ENCODE data around the gene MTX1. TPM values are rescaled to one million over a fixed set of nuclear protein-coding genes. Genes with fewer than 3 reads are reported as not detected.
A peak's percentile ranks its signal among the peaks of the same experiment; 100 is the strongest.

Gene MTX1
- total RNA-seq, 4 donors from 2014 or later, result 33.2 to 45.2 (median 36.5) TPM

GRCh38 chr1:155261852-155262673, 53.6 kb downstream of the MTX1 start, which contains the start of gene SCAMP3:
SCAMP3 (minus strand) TSS chr1:155262360; CDS start chr1:155262151, 209 bp downstream.
- H3K4me1 ChIP-seq, result peaks cover 4 to 16% (median 10%) of the 10 kb centered on the region in 4 donors
- H3K36me3 ChIP-seq, result peaks cover 0 to 66% (median 0%) of the 10 kb centered on the region in 3 donors
- DNase-seq, result peak; percentile 94 to 98 (median 96)
- TF ChIP-seq POLR2A (IDR thresholded peaks at IDR 0.05) (peak; percentile 59 to 81), CTCF (IDR thresholded peaks at IDR 0.05) (no peak)
- peak within 1 kb of the TSS; percentile 83 to 91 (median 85) for H3K4me3 ChIP-seq
- no peaks in the 10 kb centered on the region for H3K9me3 ChIP-seq
- H3K27ac ChIP-seq, result peak within 1 kb of the TSS; percentile 81 to 93 (median 84)
- no peaks in the 10 kb centered on the region for H3K27me3 ChIP-seq

GRCh38 chr1:155263067-155263466, 54.6 kb downstream of the MTX1 start:
- no peak for DNase-seq
- Histone ChIP-seq H3K4me1 (peaks cover 4 to 16% (median 10%) of the 10 kb centered on the region in 4 donors), H3K4me3 (no peak overlapping the region), H3K27me3 (no peaks in the 10 kb centered on the region), H3K9me3 (no peaks in the 10 kb centered on the region), H3K36me3 (peaks cover 0 to 68% (median 0%) of the 10 kb centered on the region in 3 donors), H3K27ac (peak overlapping the region in 1 of 4 donors; percentile 84)
- no peak for TF ChIP-seq POLR2A (IDR thresholded peaks at IDR 0.05)
- no peak for TF ChIP-seq CTCF (IDR thresholded peaks at IDR 0.05)

Other genes with a start within 250 kb of the MTX1 start
- 10 to 100 TPM; 32.2 to 48.9 (median 34.2) TPM for gene PYGO2, start 246.9 kb upstream of the MTX1 start, total RNA-seq
- 100 to 1,000 TPM in 2 of 4 donors, 10 to 100 TPM in 2; 56.9 to 150 (median 104) TPM for gene SHC1, start 237.9 kb upstream of the MTX1 start, total RNA-seq
- gene CKS1B, start 234.0 kb upstream of the MTX1 start, total RNA-seq, result 10 to 100 TPM; 20.3 to 39.1 (median 26.5) TPM
- gene FLAD1, start 225.4 kb upstream of the MTX1 start, total RNA-seq, result 10 to 100 TPM; 29.7 to 50.3 (median 46.3) TPM
- not detected for gene LENEP, start 215.1 kb upstream of the MTX1 start, total RNA-seq
- gene ZBTB7B, start 205.9 kb upstream of the MTX1 start, total RNA-seq, result 100 to 1,000 TPM in 3 of 4 donors, 10 to 100 TPM in 1; 35.5 to 412 (median 346) TPM
- 10 to 100 TPM in 1 of 4 donors, 1 to 10 TPM in 3; 1.7 to 12.5 (median 5.3) TPM for gene DCST2, start 174.9 kb upstream of the MTX1 start, total RNA-seq
- 1 to 10 TPM in 1 of 4 donors, under 1 TPM in 1, not detected in 2; 0.88 to 2.7 TPM for gene DCST1, start 174.9 kb upstream of the MTX1 start, total RNA-seq
- 100 to 1,000 TPM; 111 to 191 (median 126) TPM for gene ADAM15, start 157.4 kb upstream of the MTX1 start, total RNA-seq
- gene EFNA4, start 145.0 kb upstream of the MTX1 start, total RNA-seq, result 10 to 100 TPM in 3 of 4 donors, 1 to 10 TPM in 1; 2.5 to 39.6 (median 18.2) TPM
- 1 to 10 TPM; 2.3 to 8.7 (median 5.3) TPM for gene EFNA3, start 129.9 kb upstream of the MTX1 start, total RNA-seq
- 100 to 1,000 TPM in 3 of 4 donors, 10 to 100 TPM in 1; 13.2 to 166 (median 145) TPM for gene EFNA1, start 80.8 kb upstream of the MTX1 start, total RNA-seq
- gene SLC50A1, start 72.8 kb upstream of the MTX1 start, total RNA-seq, result 10 to 100 TPM; 42.5 to 83.3 (median 46.7) TPM
- gene DPM3, start 68.2 kb upstream of the MTX1 start, total RNA-seq, result 10 to 100 TPM; 33.5 to 89.2 (median 65.0) TPM
- gene KRTCAP2, start 35.4 kb upstream of the MTX1 start, total RNA-seq, result 100 to 1,000 TPM; 111 to 137 (median 117) TPM
- gene TRIM46, start 34.8 kb upstream of the MTX1 start, total RNA-seq, result not detected
- 10 to 100 TPM; 15.9 to 58.6 (median 46.5) TPM for gene THBS3, start 798 bp upstream of the MTX1 start, total RNA-seq
- 10 to 100 TPM in 3 of 4 donors, 1 to 10 TPM in 1; 5.8 to 20.7 (median 15.4) TPM for gene ENTREP3, start 46.8 kb downstream of the MTX1 start, total RNA-seq
- 10 to 100 TPM; 34.7 to 63.7 (median 49.2) TPM for gene SCAMP3, start 53.7 kb downstream of the MTX1 start, total RNA-seq
- gene CLK2, start 64.8 kb downstream of the MTX1 start, total RNA-seq, result 100 to 1,000 TPM in 2 of 4 donors, 10 to 100 TPM in 2; 44.7 to 125 (median 98.5) TPM
- 10 to 100 TPM in 3 of 4 donors, 1 to 10 TPM in 1; 7.4 to 25.5 (median 19.5) TPM for gene HCN3, start 68.8 kb downstream of the MTX1 start, total RNA-seq
- gene PKLR, start 92.7 kb downstream of the MTX1 start, total RNA-seq, result 10 to 100 TPM in 3 of 4 donors, not detected in 1; 35.7 to 50.5 (median 36.2) TPM
- gene FDPS, start 100.2 kb downstream of the MTX1 start, total RNA-seq, result 100 to 1,000 TPM; 158 to 220 (median 175) TPM
- 10 to 100 TPM; 40.4 to 72.4 (median 71.8) TPM for gene RUSC1, start 112.2 kb downstream of the MTX1 start, total RNA-seq

All from Peyer's patch (tissue), 4 donors.